Uterus (tissue), 4 donors: ENCODE measurements around the gene KLF6. TPM values are rescaled to one million over a fixed set of nuclear protein-coding genes. Genes with fewer than 3 reads are reported as not detected.
A peak's percentile ranks its signal among the peaks of the same experiment; 100 is the strongest.

Experiments
- DNase-seq, 2 donors: peaks; one replicate each; pipeline ENCODE4 v3.0.0-alpha.2; 2019 to 2020
- H3K27ac ChIP-seq, 2 donors: fragments of 200-600 bp; sonication (generic); 1 replicate in 1 of 2; 2 replicates in 1 of 2; pipeline ENCODE4 v1.5.1; 2016 to 2018
- H3K27me3 ChIP-seq, 2 donors: fragments of 200-600 bp; sonication (generic); one replicate each; pipeline ENCODE4 v1.5.1; 2018 to 2019; ENCODE audit warnings: control low read depth in 1 of 2
- H3K36me3 ChIP-seq, 2 donors: fragments of 200-600 bp; sonication (generic); one replicate each; pipeline ENCODE4 v1.5.1; 2019; ENCODE audit warnings: control low read depth in 1 of 2
- H3K4me1 ChIP-seq, 2 donors: fragments of 200-600 bp; sonication (generic); one replicate each; pipeline ENCODE4 v1.5.1; 2018 to 2019; ENCODE audit warnings: control low read depth in 1 of 2
- H3K4me3 ChIP-seq, 2 donors: fragments of 200-600 bp; sonication (generic); 1 replicate in 1 of 2; 2 replicates in 1 of 2; pipeline ENCODE4 v1.5.1; 2018 to 2019; ENCODE audit warnings: mild to moderate bottlenecking in 1 of 2
- H3K9me3 ChIP-seq, 2 donors: fragments of 200-600 bp; sonication (generic); one replicate each; pipeline ENCODE4 v1.5.1; 2019; ENCODE audit warnings: control low read depth in 1 of 2
- CTCF ChIP-seq, 4 experiments: fragments of 200-600 bp in 2 of 4; fragments of 450-650 bp in 2 of 4; sonication (generic) in 2 of 4; IDR thresholded peaks; one replicate each; pipeline ENCODE4 v1.5.1; 2016 to 2019; ENCODE audit warnings: antibody characterized with exemption in 4 of 4, mild to moderate bottlenecking in 2 of 4, moderate library complexity in 1 of 4
- POLR2A ChIP-seq, 2 donors: fragments of 450-650 bp; IDR thresholded peaks; one replicate each; pipeline ENCODE4 v1.6.1; 2016; ENCODE audit warnings: antibody characterized with exemption in 2 of 2, mild to moderate bottlenecking in 1 of 2, moderate library complexity in 1 of 2
- intact Hi-C: fragments of 100-400 bp; cut with DNase I; formaldehyde crosslinking; loops from one replicate; pipeline ENCODE4 v1.15.1; 2023; ENCODE audit warnings: low total_unique reads
- total RNA-seq, 4 donors: library from RNA; depleted of rRNA in 3 of 4; stranded (reverse); fragments of >200 nt in 3 of 4; gene quantifications; one replicate each; pipeline versions ENCODE4 v1.1.0 to v1.2.4, GENCODE V29; 2014 to 2023
- donor health status: DM: yes; HTN: yes; CAD: no.

The KLF6 gene
- total RNA-seq, 4 donors from 2014 or later = 47.9 to 128 (median 87.4) TPM

GRCh38 chr10:3756360-3756740 lies 28.7 kb downstream of the KLF6 start:
- no peaks in the 10 kb centered on the region for H3K27me3 ChIP-seq
- no peaks in the 10 kb centered on the region for H3K4me1 ChIP-seq
- DNase-seq = no peak
- H3K4me3 ChIP-seq = no peak overlapping the region
- no peaks in the 10 kb centered on the region for H3K9me3 ChIP-seq
- intact Hi-C loops = no loop called here
- H3K36me3 ChIP-seq = no peaks in the 10 kb centered on the region
- TF ChIP-seq CTCF (IDR thresholded peaks at IDR 0.05) (no peak), POLR2A (IDR thresholded peaks at IDR 0.05) (no peak)
- no peak overlapping the region for H3K27ac ChIP-seq

GRCh38 chr10:3755440-3756359 lies 29.3 kb downstream of the KLF6 start:
- H3K27ac ChIP-seq = peak overlapping the region; percentile 26 to 65
- no peaks in the 10 kb centered on the region for H3K4me1 ChIP-seq
- intact Hi-C loops = no loop called here
- H3K36me3 ChIP-seq = no peaks in the 10 kb centered on the region
- no peaks in the 10 kb centered on the region for H3K9me3 ChIP-seq
- no peak for TF ChIP-seq CTCF (IDR thresholded peaks at IDR 0.05)
- TF ChIP-seq POLR2A (IDR thresholded peaks at IDR 0.05) = no peak
- no peaks in the 10 kb centered on the region for H3K27me3 ChIP-seq
- no peak overlapping the region for H3K4me3 ChIP-seq
- no peak for DNase-seq

- H3K9me3 ChIP-seq = no peaks in the 10 kb centered on the region
- TF ChIP-seq POLR2A (IDR thresholded peaks at IDR 0.05) (no peak), CTCF (IDR thresholded peaks at IDR 0.05) (no peak)
- H3K4me1 ChIP-seq = no peaks in the 10 kb centered on the region
- H3K27me3 ChIP-seq = no peaks in the 10 kb centered on the region
- H3K27ac ChIP-seq = peak overlapping the region; percentile 26 to 65
- intact Hi-C loops = no loop called here
- peak in 1 of 2 donors; percentile 77 for DNase-seq
- H3K36me3 ChIP-seq = no peaks in the 10 kb centered on the region
- H3K4me3 ChIP-seq = no peak overlapping the region
These were observed 30.1 kb downstream of the KLF6 start for GRCh38 chr10:3754727-3755439.

GRCh38 chr10:3750854-3751253 lies 34.2 kb downstream of the KLF6 start:
- no peaks in the 10 kb centered on the region for H3K36me3 ChIP-seq
- H3K9me3 ChIP-seq = no peaks in the 10 kb centered on the region
- no peak overlapping the region for H3K4me3 ChIP-seq
- intact Hi-C loops = no loop called here
- H3K27me3 ChIP-seq = no peaks in the 10 kb centered on the region
- DNase-seq = no peak
- TF ChIP-seq POLR2A (IDR thresholded peaks at IDR 0.05) (no peak), CTCF (IDR thresholded peaks at IDR 0.05) (no peak)
- peak overlapping the region in 1 of 2 donors; percentile 74 for H3K27ac ChIP-seq
- peaks cover 7 to 10% of the 10 kb centered on the region in 2 donors for H3K4me1 ChIP-seq
